H1 (cell line): ENCODE data around the gene HMCN1. TPM values are rescaled to one million over a fixed set of nuclear protein-coding genes. Genes with fewer than 3 reads are reported as not detected.

Source experiments
- CTCF ChIA-PET: fragments of 300-600 bp; sonication (Branson Sonifier 250); formaldehyde crosslinking; loops from one replicate; lab custom pipeline; 2021; ENCODE audit not compliant: partially characterized antibody; lab: Charles Lee
- POLR2A ChIA-PET: fragments of 300-600 bp; sonication (Branson Sonifier 250); formaldehyde crosslinking; loops from one replicate; lab custom pipeline; 2021; ENCODE audit warnings: inconsistent platforms; ENCODE audit not compliant: partially characterized antibody; lab: Charles Lee
- DNase-seq, 2 experiments: peaks; one replicate each; pipeline versions ENCODE4 v3.0.0 to v3.0.0-alpha.2; 2010 to 2022; ENCODE audit warnings: low spot score in 2 of 2, low read depth in 1 of 2, mixed read lengths in 1 of 2
- FAIRE-seq: peaks from 2 replicates; lab custom pipeline; 2011; peaks lifted over from hg19 to GRCh38; lab: Jason Lieb, UNC
- H2AFZ ChIP-seq: 2 replicates; pipeline ENCODE4 v1.8.1; 2012; ENCODE audit warnings: low read length, inconsistent platforms
- H2AK5ac ChIP-seq: 2 replicates; pipeline ENCODE4 v1.6.1; 2013; ENCODE audit warnings: low read depth, low read length
- H2BK120ac ChIP-seq: replicated peaks from 2 replicates; pipeline ENCODE3; 2013; ENCODE audit warnings: low read depth, low read length, inconsistent platforms
- H2BK12ac ChIP-seq: 2 replicates; pipeline ENCODE4 v1.6.1; 2013; ENCODE audit warnings: low read depth, low read length
- H2BK15ac ChIP-seq: 2 replicates; pipeline ENCODE4 v1.6.1; 2013; ENCODE audit warnings: low read length
- H2BK20ac ChIP-seq: 2 replicates; pipeline ENCODE4 v1.6.1; 2013; ENCODE audit warnings: low read length
- H2BK5ac ChIP-seq: 2 replicates; pipeline ENCODE4 v1.6.1; 2013; ENCODE audit warnings: low read depth, low read length
- H3K14ac ChIP-seq: 2 replicates; pipeline ENCODE4 v1.6.1; 2013; ENCODE audit warnings: inconsistent platforms; ENCODE audit not compliant: insufficient read length
- H3K18ac ChIP-seq: 2 replicates; pipeline ENCODE4 v1.6.1; 2013; ENCODE audit warnings: low read length; ENCODE audit errors: extremely low read depth
- H3K23ac ChIP-seq: 2 replicates; pipeline ENCODE4 v1.6.1; 2013; ENCODE audit warnings: inconsistent platforms; ENCODE audit not compliant: insufficient read length
- H3K23me2 ChIP-seq: 2 replicates; pipeline ENCODE4 v1.6.1; 2013; ENCODE audit warnings: low read depth, low read length
- H3K27ac ChIP-seq: 2 replicates; pipeline ENCODE4 v1.6.1; 2011; ENCODE audit warnings: low read depth, low read length, inconsistent platforms
- H3K27me3 ChIP-seq, 4 experiments: replicated peaks in 1 of 4; 1 replicate in 1 of 4; 2 replicates in 3 of 4; pipeline versions ENCODE4 v1.6.1 to v1.8.1; 2011 to 2013; ENCODE audit warnings: low read length in 3 of 4, mild to moderate bottlenecking in 3 of 4, inconsistent platforms in 2 of 4, mixed read lengths in 2 of 4, moderate library complexity in 1 of 4; ENCODE audit not compliant: control insufficient read depth in 3 of 4, insufficient read depth in 3 of 4; ENCODE audit errors: extremely low read depth in 1 of 4
- H3K36me3 ChIP-seq, 4 experiments: 2 replicates each; pipeline versions ENCODE4 v1.6.1 to v1.8.1; 2011 to 2013; ENCODE audit warnings: mild to moderate bottlenecking in 4 of 4, low read length in 3 of 4, moderate library complexity in 2 of 4, control low read depth in 1 of 4, inconsistent platforms in 1 of 4; ENCODE audit not compliant: insufficient read depth in 4 of 4, control insufficient read depth in 2 of 4
- H3K4ac ChIP-seq: replicated peaks from 2 replicates; pipeline ENCODE3; 2013; ENCODE audit warnings: low read length, low read depth, mixed read lengths, inconsistent platforms; ENCODE audit not compliant: insufficient read length
- H3K4me1 ChIP-seq, 4 experiments: replicated peaks in 1 of 4; 1 replicate in 1 of 4; 2 replicates in 3 of 4; pipeline versions ENCODE4 v1.6.1 to v1.8.1; 2011 to 2013; ENCODE audit warnings: low read length in 3 of 4, inconsistent platforms in 2 of 4, mixed read lengths in 1 of 4; ENCODE audit not compliant: insufficient read depth in 4 of 4, control insufficient read depth in 3 of 4
- H3K4me2 ChIP-seq, 2 experiments: 2 replicates each; pipeline versions ENCODE4 v1.6.1 to v1.8.1; 2011 to 2013; ENCODE audit warnings: low read depth in 2 of 2, low read length in 2 of 2, control low read depth in 1 of 2, inconsistent platforms in 1 of 2, mild to moderate bottlenecking in 1 of 2; ENCODE audit not compliant: insufficient read depth in 1 of 2
- H3K4me3 ChIP-seq, 4 experiments: fragments of 200-600, 300-600 bp in 1 of 4; sonication (generic), shearing (Covaris generic), sonication (Bioruptor Twin) in 1 of 4; 2 replicates each; pipeline versions ENCODE4 v1.5.1 to v1.8.1; 2011 to 2016; ENCODE audit warnings: low read length in 4 of 4, low read depth in 3 of 4, control low read depth in 2 of 4, inconsistent platforms in 2 of 4, mild to moderate bottlenecking in 2 of 4, mixed read lengths in 1 of 4, moderate library complexity in 1 of 4; ENCODE audit not compliant: insufficient read depth in 2 of 4; ENCODE audit errors: extremely low read depth in 1 of 4
- H3K56ac ChIP-seq: replicated peaks from 2 replicates; pipeline ENCODE3; 2013; ENCODE audit warnings: low read depth, mild to moderate bottlenecking, mixed read lengths, low read length, inconsistent platforms; ENCODE audit not compliant: insufficient read length
- H3K79me1 ChIP-seq: 2 replicates; pipeline ENCODE4 v1.6.1; 2013; ENCODE audit warnings: low read depth, low read length, control low read depth
- H3K79me2 ChIP-seq, 2 experiments: 2 replicates each; pipeline versions ENCODE4 v1.6.1 to v1.8.1; 2012 to 2013; ENCODE audit warnings: low read length in 2 of 2, mild to moderate bottlenecking in 2 of 2, inconsistent platforms in 1 of 2; ENCODE audit not compliant: insufficient read depth in 2 of 2, control insufficient read depth in 1 of 2
- H3K9ac ChIP-seq, 4 experiments: replicated peaks in 1 of 4; 1 replicate in 1 of 4; 2 replicates in 3 of 4; pipeline versions ENCODE4 v1.6.1 to v1.8.1; 2011 to 2013; ENCODE audit warnings: low read depth in 3 of 4, low read length in 3 of 4, control low read depth in 2 of 4, mild to moderate bottlenecking in 2 of 4, moderate library complexity in 2 of 4, inconsistent platforms in 1 of 4; ENCODE audit errors: extremely low read depth in 1 of 4
- H3K9me3 ChIP-seq, 2 experiments: 2 replicates each; pipeline versions ENCODE4 v1.6.1 to v1.8.1; 2012 to 2013; ENCODE audit warnings: mild to moderate bottlenecking in 2 of 2, moderate library complexity in 2 of 2, control low read depth in 1 of 2, inconsistent platforms in 1 of 2, low read depth in 1 of 2, low read length in 1 of 2, mixed read lengths in 1 of 2; ENCODE audit not compliant: insufficient read depth in 2 of 2
- H4K20me1 ChIP-seq, 2 experiments: replicated peaks in 1 of 2; 2 replicates each; pipeline versions ENCODE3 to v1.8.1; 2011 to 2013; ENCODE audit warnings: inconsistent platforms in 2 of 2, low read length in 2 of 2, mild to moderate bottlenecking in 1 of 2; ENCODE audit not compliant: insufficient read depth in 2 of 2, control insufficient read depth in 1 of 2
- H4K5ac ChIP-seq: 2 replicates; pipeline ENCODE4 v1.6.1; 2013; ENCODE audit warnings: low read length, low read depth, mixed read lengths, inconsistent platforms; ENCODE audit not compliant: insufficient read length
- H4K8ac ChIP-seq: 2 replicates; pipeline ENCODE4 v1.8.0; 2013; ENCODE audit warnings: mild to moderate bottlenecking, moderate library complexity, low read length, inconsistent platforms; ENCODE audit not compliant: insufficient read depth; ENCODE audit errors: extremely low read depth
- H4K91ac ChIP-seq: replicated peaks from 2 replicates; pipeline ENCODE3; 2013; ENCODE audit warnings: low read length, mixed read lengths, inconsistent platforms; ENCODE audit not compliant: insufficient read length
- ATF3 ChIP-seq: IDR thresholded peaks from 2 replicates; pipeline ENCODE4 v1.6.1; 2011; ENCODE audit warnings: low read depth, mild to moderate bottlenecking, low read length; ENCODE audit not compliant: insufficient read depth
- CTCF ChIP-seq, 3 experiments: IDR thresholded peaks; 1 replicate in 2 of 3; 2 replicates in 1 of 3; pipeline versions ENCODE4 v1.5.1 to v1.6.1; 2011; ENCODE audit warnings: low read length in 3 of 3, mild to moderate bottlenecking in 3 of 3, inconsistent platforms in 2 of 3, low read depth in 1 of 3, moderate library complexity in 1 of 3; ENCODE audit not compliant: insufficient read depth in 1 of 3; ENCODE audit errors: control extremely low read depth in 1 of 3
- EGR1 ChIP-seq: IDR thresholded peaks from 2 replicates; pipeline ENCODE4 v1.6.1; 2011; ENCODE audit warnings: low read depth, low read length, borderline replicate concordance
- RNF2 ChIP-seq: fragments of 200-900, 300-1000 bp; sonication (generic); IDR thresholded peaks from 2 replicates; pipeline ENCODE4 v1.7.1; 2016; ENCODE audit warnings: borderline replicate concordance, low read depth, mild to moderate bottlenecking, antibody characterized with exemption, low read length; ENCODE audit not compliant: poor library complexity, severe bottlenecking; ENCODE audit errors: missing control alignments
- SRF ChIP-seq: IDR thresholded peaks from 2 replicates; pipeline ENCODE4 v1.6.1; 2011; ENCODE audit warnings: mild to moderate bottlenecking, low read depth, low read length, moderate library complexity
- ZNF274 ChIP-seq: IDR thresholded peaks from 2 replicates; pipeline ENCODE4 v1.7.0; 2012; ENCODE audit warnings: low read length, borderline replicate concordance; ENCODE audit errors: extremely low read depth
- WGBS, 2 experiments: shearing (Covaris generic) in 1 of 2; methylation state at CpG; one replicate each; pipeline versions ENCODE4 v1.1.6 to v1.1.7; 2013 to 2015; ENCODE audit warnings: low lambda C conversion rate in 2 of 2, mixed read lengths in 2 of 2, inconsistent platforms in 1 of 2, low coverage in 1 of 2, missing lambda C conversion rate in 1 of 2; ENCODE audit not compliant: insufficient replicate concordance in 2 of 2, insufficient coverage in 1 of 2, insufficient read length in 1 of 2; ENCODE audit errors: extremely low coverage in 1 of 2, missing lambda C conversion rate in 1 of 2; 5-methylcytosine and 5-hydroxymethylcytosine counted together
- polyA plus RNA-seq, 7 experiments: library from polyadenylated mRNA; depleted of rRNA in 3 of 7; stranded (reverse) in 5 of 7; unstranded in 2 of 7; fragments of >200 nt in 5 of 7; fragments of 200-250 nt in 2 of 7; gene quantifications; 1 replicate in 5 of 7; 2 replicates in 1 of 7; 4 replicates in 1 of 7; pipeline versions ENCODE4 v1.2.1 to v1.2.3, GENCODE V29; 2011 to 2013; ENCODE audit warnings: missing spikeins in 2 of 7, mixed read lengths in 2 of 7
- total RNA-seq: library from RNA; stranded (reverse); fragmentation: NEBNext Ultra II Directional; extraction: Animal tissue kit (Norgen Biotek cat#: 25700); gene quantifications from 2 replicates; pipeline ENCODE4 v1.2.1, GENCODE V29; 2021
- TF ChIP-seq, protein P1 (sequence below): IDR thresholded peaks from 2 replicates; pipeline ENCODE4 v1.6.1; 2011; ENCODE audit warnings: low read length, improper control_type of control experiment
- TF ChIP-seq, protein P2 (sequence below): IDR thresholded peaks from 2 replicates; pipeline ENCODE4 v1.6.1; 2012; ENCODE audit warnings: inconsistent platforms

Gene HMCN1
- total and polyA plus RNA-seq, 2 of the 8 experiments (the other 6 are each of a cell fraction or from before 2014, with no cell fraction given) = 13.8 to 14.6 TPM

DNA sequence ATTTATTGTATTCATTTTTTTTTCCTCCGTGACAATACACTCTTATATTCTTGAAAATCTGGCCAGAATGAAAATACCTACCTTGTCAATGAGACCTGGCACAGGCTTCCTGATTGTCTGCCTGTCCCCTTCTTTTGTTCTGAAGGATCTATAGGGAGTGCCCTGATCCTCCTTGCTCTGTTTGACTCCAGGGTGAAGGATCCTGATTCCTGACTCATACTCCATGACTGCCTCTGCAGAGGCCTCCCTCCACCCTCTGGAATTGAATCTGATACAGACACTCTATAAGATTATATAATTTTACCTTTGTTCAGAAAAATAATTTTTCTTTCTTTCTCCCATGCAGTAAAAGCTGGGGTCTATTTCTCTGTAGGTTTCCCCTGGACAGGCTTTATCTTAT lies 116.2 kb downstream of the HMCN1 start:
- H4K8ac ChIP-seq = no peak overlapping the region
- no peak overlapping the region for H4K5ac ChIP-seq
- no peaks in the 10 kb centered on the region for H3K23me2 ChIP-seq
- H3K79me1 ChIP-seq = no peaks in the 10 kb centered on the region
- no peak overlapping the region for H2AFZ ChIP-seq
- ChIA-PET POLR2A (no interaction called here), CTCF (interaction anchor here (0.6 kb wide), 1 partner anchor 1265 kb away, joined by 4 read pairs; no protein-coding TSS in a partner anchor)
- no peak overlapping the region for H2BK120ac ChIP-seq
- no peak overlapping the region for H3K9ac ChIP-seq
- H3K9me3 ChIP-seq = no peaks in the 10 kb centered on the region
- H3K4me1 ChIP-seq = peaks cover 0 to 8% (median 5%) of the 10 kb centered on the region in 4 experiments; a peak in 4 of 7 replicates
- no peaks in the 10 kb centered on the region for H3K79me2 ChIP-seq
- H3K4ac ChIP-seq = no peak overlapping the region
- no peak overlapping the region for H2BK20ac ChIP-seq
- H3K18ac ChIP-seq = no peak overlapping the region
- H2BK15ac ChIP-seq = no peak overlapping the region
- no peak overlapping the region for H3K27ac ChIP-seq
- no peak overlapping the region for H2BK12ac ChIP-seq
- DNase-seq (no peak), FAIRE-seq (no peak)
- H3K14ac ChIP-seq = no peak overlapping the region
- H4K20me1 ChIP-seq = no peaks in the 10 kb centered on the region
- no peak overlapping the region for H3K4me3 ChIP-seq
- H2AK5ac ChIP-seq = no peak overlapping the region
- H3K27me3 ChIP-seq = no peaks in the 10 kb centered on the region
- H3K56ac ChIP-seq = no peak overlapping the region
- no peak overlapping the region for H2BK5ac ChIP-seq
- H3K36me3 ChIP-seq = no peaks in the 10 kb centered on the region; a peak in 1 of 8 replicates
- no peak overlapping the region for H3K23ac ChIP-seq
- no peak overlapping the region for H4K91ac ChIP-seq
- no peak overlapping the region for H3K4me2 ChIP-seq
- WGBS, 2 experiments = 83% methylated on average over 1 of the region's 1 CpG; no CpG with 5 or more reads in 1 of the 2 experiments
- TF ChIP-seq ZNF274 (no peak), RNF2 (no peak), SRF (no peak), CTCF (IDR thresholded peaks at IDR 0.05; ENCODE audit: control extremely low read depth in 1 of 3, insufficient read depth in 1 of 3, low read depth in 1 of 3, low read length in 3 of 3) (no peak), ATF3 (no peak), EGR1 (no peak)
- TF ChIP-seq, protein P1, sequence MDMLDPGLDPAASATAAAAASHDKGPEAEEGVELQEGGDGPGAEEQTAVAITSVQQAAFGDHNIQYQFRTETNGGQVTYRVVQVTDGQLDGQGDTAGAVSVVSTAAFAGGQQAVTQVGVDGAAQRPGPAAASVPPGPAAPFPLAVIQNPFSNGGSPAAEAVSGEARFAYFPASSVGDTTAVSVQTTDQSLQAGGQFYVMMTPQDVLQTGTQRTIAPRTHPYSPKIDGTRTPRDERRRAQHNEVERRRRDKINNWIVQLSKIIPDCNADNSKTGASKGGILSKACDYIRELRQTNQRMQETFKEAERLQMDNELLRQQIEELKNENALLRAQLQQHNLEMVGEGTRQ = no peak
- TF ChIP-seq, protein P2, sequence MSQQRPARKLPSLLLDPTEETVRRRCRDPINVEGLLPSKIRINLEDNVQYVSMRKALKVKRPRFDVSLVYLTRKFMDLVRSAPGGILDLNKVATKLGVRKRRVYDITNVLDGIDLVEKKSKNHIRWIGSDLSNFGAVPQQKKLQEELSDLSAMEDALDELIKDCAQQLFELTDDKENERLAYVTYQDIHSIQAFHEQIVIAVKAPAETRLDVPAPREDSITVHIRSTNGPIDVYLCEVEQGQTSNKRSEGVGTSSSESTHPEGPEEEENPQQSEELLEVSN = no peak
